Loucy (cell line): ENCODE results near the gene RNF40.

Experiments used
- H2AFZ ChIP-seq: fragments of 200-600 bp; sonication (generic); 2 replicates; pipeline ENCODE4 v1.6.0; 2016; ENCODE audit warnings: antibody characterized with exemption, mild to moderate bottlenecking, low read length, moderate library complexity
- H3F3A ChIP-seq: fragments of 200-600 bp; 2 replicates; pipeline ENCODE4 v1.6.0; 2016; ENCODE audit warnings: antibody characterized with exemption, low read depth, mild to moderate bottlenecking
- H3K27me3 ChIP-seq: fragments of 200-600 bp; sonication (generic); 2 replicates; pipeline ENCODE4 v1.6.1; 2014; ENCODE audit warnings: low read length, mild to moderate bottlenecking; ENCODE audit not compliant: insufficient read depth, poor library complexity, severe bottlenecking
- H3K36me3 ChIP-seq: fragments of 200-600 bp; sonication (generic); 2 replicates; pipeline ENCODE4 v1.6.1; 2016; ENCODE audit warnings: low read length; ENCODE audit not compliant: insufficient read depth
- H3K4me1 ChIP-seq: fragments of 200-600 bp; sonication (generic); 2 replicates; pipeline ENCODE4 v1.5.1; 2014; ENCODE audit warnings: low read length, mild to moderate bottlenecking; ENCODE audit not compliant: insufficient read depth, poor library complexity, severe bottlenecking
- H3K4me2 ChIP-seq: fragments of 200-600 bp; sonication (generic); 2 replicates; pipeline ENCODE4 v1.6.0; 2014; ENCODE audit warnings: antibody characterized with exemption, low read length, low read depth, mild to moderate bottlenecking; ENCODE audit not compliant: poor library complexity, severe bottlenecking
- H3K4me3 ChIP-seq: fragments of 200-600 bp; sonication (generic); 2 replicates; pipeline ENCODE4 v1.5.1; 2014; ENCODE audit warnings: low read length, mild to moderate bottlenecking, mixed read lengths; ENCODE audit not compliant: poor library complexity, severe bottlenecking
- H3K79me2 ChIP-seq: fragments of 200-600 bp; sonication (generic); 2 replicates; pipeline ENCODE4 v1.6.1; 2014; ENCODE audit warnings: low read length; ENCODE audit not compliant: insufficient read depth
- H3K9ac ChIP-seq: fragments of 200-600 bp; sonication (generic); 2 replicates; pipeline ENCODE4 v1.6.0; 2014; ENCODE audit warnings: mild to moderate bottlenecking, low read depth, low read length, moderate library complexity; ENCODE audit not compliant: poor library complexity, severe bottlenecking
- H3K9me2 ChIP-seq: fragments of 200-600 bp; sonication (generic); replicated peaks from 2 replicates; pipeline ENCODE4 v1.6.1; 2016; ENCODE audit warnings: low read depth, low read length, mixed read lengths
- H3K9me3 ChIP-seq: fragments of 200-600 bp; sonication (generic); 2 replicates; pipeline ENCODE4 v1.6.1; 2014; ENCODE audit warnings: mild to moderate bottlenecking, antibody characterized with exemption, low read length, low read depth; ENCODE audit not compliant: insufficient read depth
- H4K20me1 ChIP-seq: fragments of 200-600 bp; sonication (generic); 2 replicates; pipeline ENCODE4 v1.6.0; 2014; ENCODE audit warnings: antibody characterized with exemption, low read length, mild to moderate bottlenecking; ENCODE audit not compliant: insufficient read depth, poor library complexity, severe bottlenecking
- EZH2phosphoT487 ChIP-seq: fragments of 200-600 bp; IDR thresholded peaks from 2 replicates; pipeline ENCODE4 v1.6.1; 2018; ENCODE audit warnings: antibody characterized with exemption, mild to moderate bottlenecking, moderate library complexity, borderline replicate concordance
- TF ChIP-seq, protein P1 (sequence below): fragments of 200-600 bp; sonication (generic); conservative IDR thresholded peaks from 2 replicates; pipeline ENCODE4 v1.5.1; 2014; ENCODE audit warnings: mild to moderate bottlenecking, antibody characterized with exemption, low read length

The RNF40 gene

DNA sequence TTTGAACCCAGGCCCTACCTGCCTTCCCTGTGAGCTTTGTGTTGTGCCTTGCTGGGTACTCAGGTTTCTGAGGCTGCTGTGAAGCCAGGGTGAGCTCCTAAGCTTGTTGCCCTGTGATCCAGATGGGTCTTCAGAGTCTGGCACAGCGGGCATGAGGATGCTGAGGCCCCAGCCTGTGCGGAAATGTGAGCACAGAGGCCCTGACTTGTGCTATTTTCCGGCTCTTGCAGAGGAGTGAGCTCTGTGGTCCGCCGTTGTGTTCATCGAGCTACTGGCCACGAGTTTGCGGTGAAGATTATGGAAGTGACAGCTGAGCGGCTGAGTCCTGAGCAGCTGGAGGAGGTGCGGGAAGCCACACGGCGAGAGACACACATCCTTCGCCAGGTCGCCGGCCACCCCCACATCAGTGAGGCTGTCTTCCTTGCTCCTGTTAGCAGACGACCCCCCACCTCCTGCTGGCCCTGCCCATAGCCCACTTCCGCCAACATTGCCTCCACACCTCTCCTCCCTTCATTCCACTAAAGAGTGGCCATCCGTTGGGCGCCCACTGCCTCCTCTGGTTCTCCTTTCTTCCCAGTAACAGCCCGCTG is 11.2 kb upstream of the RNF40 start:
- no peak overlapping the region for H2AFZ ChIP-seq

GRCh38 chr16:30753596-30753995 is 8.5 kb upstream of the RNF40 start:
- peaks cover 27% of the 10 kb centered on the region; the same call in 1 of the 2 replicates for H3K36me3 ChIP-seq

More for the DNA sequence above, 11.2 kb upstream of the RNF40 start:
- Histone ChIP-seq H3K9ac (peak overlapping the region; percentile 77), H3F3A (no peaks in the 10 kb centered on the region), H3K4me1 (peaks cover 20% of the 10 kb centered on the region), H3K4me2 (peak overlapping the region; percentile 68), H3K9me3 (no peaks in the 10 kb centered on the region), H3K9me2 (no peaks in the 10 kb centered on the region), H3K27me3 (no peaks in the 10 kb centered on the region), H3K4me3 (no peak overlapping the region), H3K36me3 (peaks cover 27% of the 10 kb centered on the region; the same call in 1 of the 2 replicates), H4K20me1 (peaks cover 4% of the 10 kb centered on the region), H3K79me2 (peaks cover 31% of the 10 kb centered on the region)
- TF ChIP-seq, protein P1, sequence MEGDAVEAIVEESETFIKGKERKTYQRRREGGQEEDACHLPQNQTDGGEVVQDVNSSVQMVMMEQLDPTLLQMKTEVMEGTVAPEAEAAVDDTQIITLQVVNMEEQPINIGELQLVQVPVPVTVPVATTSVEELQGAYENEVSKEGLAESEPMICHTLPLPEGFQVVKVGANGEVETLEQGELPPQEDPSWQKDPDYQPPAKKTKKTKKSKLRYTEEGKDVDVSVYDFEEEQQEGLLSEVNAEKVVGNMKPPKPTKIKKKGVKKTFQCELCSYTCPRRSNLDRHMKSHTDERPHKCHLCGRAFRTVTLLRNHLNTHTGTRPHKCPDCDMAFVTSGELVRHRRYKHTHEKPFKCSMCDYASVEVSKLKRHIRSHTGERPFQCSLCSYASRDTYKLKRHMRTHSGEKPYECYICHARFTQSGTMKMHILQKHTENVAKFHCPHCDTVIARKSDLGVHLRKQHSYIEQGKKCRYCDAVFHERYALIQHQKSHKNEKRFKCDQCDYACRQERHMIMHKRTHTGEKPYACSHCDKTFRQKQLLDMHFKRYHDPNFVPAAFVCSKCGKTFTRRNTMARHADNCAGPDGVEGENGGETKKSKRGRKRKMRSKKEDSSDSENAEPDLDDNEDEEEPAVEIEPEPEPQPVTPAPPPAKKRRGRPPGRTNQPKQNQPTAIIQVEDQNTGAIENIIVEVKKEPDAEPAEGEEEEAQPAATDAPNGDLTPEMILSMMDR = no peak
- no peak for TF ChIP-seq EZH2phosphoT487

GRCh38 chr16:30755955-30756780 is 6.0 kb upstream of the RNF40 start:
- H3K4me2 ChIP-seq = no peak overlapping the region
- H3K9me3 ChIP-seq = no peaks in the 10 kb centered on the region
- H3K27me3 ChIP-seq = no peaks in the 10 kb centered on the region
- H3K36me3 ChIP-seq = peaks cover 23% of the 10 kb centered on the region; the same call in 1 of the 2 replicates
- no peaks in the 10 kb centered on the region for H3F3A ChIP-seq
- H3K4me1 ChIP-seq = peaks cover 6% of the 10 kb centered on the region
- peaks cover 4% of the 10 kb centered on the region; the same call in 1 of the 2 replicates for H3K79me2 ChIP-seq
- no peaks in the 10 kb centered on the region for H3K9me2 ChIP-seq
- H4K20me1 ChIP-seq = no peaks in the 10 kb centered on the region
- no peak overlapping the region for H3K4me3 ChIP-seq
- H3K9ac ChIP-seq = no peak overlapping the region
- TF ChIP-seq, protein P1 = no peak
- no peak for TF ChIP-seq EZH2phosphoT487
- no peak overlapping the region for H2AFZ ChIP-seq

More at GRCh38 chr16:30753596-30753995, 8.5 kb upstream of the RNF40 start:
- Histone ChIP-seq H3K4me3 (no peak overlapping the region), H3K79me2 (peaks cover 30% of the 10 kb centered on the region), H3K9ac (no peak overlapping the region), H3K9me3 (no peaks in the 10 kb centered on the region), H4K20me1 (peaks cover 4% of the 10 kb centered on the region), H3F3A (no peaks in the 10 kb centered on the region), H3K27me3 (no peaks in the 10 kb centered on the region), H2AFZ (no peak overlapping the region), H3K4me2 (no peak overlapping the region), H3K9me2 (no peaks in the 10 kb centered on the region), H3K4me1 (peaks cover 13% of the 10 kb centered on the region)
- TF ChIP-seq, protein P1 = no peak
- no peak for TF ChIP-seq EZH2phosphoT487
